HEK293 (cell line): ENCODE measurements around the gene PFDN5.

Experiments used
- CTCF ChIA-PET: fragments of 350-600 bp; formaldehyde crosslinking; extraction: SDS; loops from one replicate; lab custom pipeline; 2021; ENCODE audit warnings: antibody characterized with exemption; lab: Yijun Ruan, JAX
- POLR2A ChIA-PET: fragments of 300-600 bp; formaldehyde crosslinking; extraction: SDS; loops from one replicate; lab custom pipeline; 2020; ENCODE audit warnings: antibody characterized with exemption, inconsistent platforms; lab: Yijun Ruan, JAX
- H3K27ac ChIP-seq: fragments of 200-500 bp; sonication (Bioruptor generic); 2 replicates; pipeline ENCODE4 v1.5.1; 2014; ENCODE audit warnings: low read depth, low read length, control low read depth, inconsistent platforms; ENCODE audit errors: extremely low read depth
- H3K36me3 ChIP-seq, 2 experiments: fragments of 200-500 bp in 1 of 2; sonication (Bioruptor generic) in 1 of 2; 1 replicate in 1 of 2; 2 replicates in 1 of 2; pipeline ENCODE4 v1.5.1; 2014 to 2017; ENCODE audit warnings: inconsistent platforms in 2 of 2, low read length in 2 of 2; ENCODE audit not compliant: control insufficient read depth in 2 of 2, insufficient read depth in 1 of 2
- H3K4me1 ChIP-seq: fragments of 200-500 bp; sonication (Bioruptor generic); 2 replicates; pipeline ENCODE4 v1.5.1; 2014; ENCODE audit warnings: mild to moderate bottlenecking, low read length, inconsistent platforms; ENCODE audit not compliant: control insufficient read depth, insufficient read depth
- H3K4me3 ChIP-seq: 2 replicates; pipeline ENCODE4 v1.5.1; 2011; ENCODE audit warnings: low read depth, mild to moderate bottlenecking, control low read depth, low read length, moderate library complexity
- H3K9me3 ChIP-seq: fragments of 200-500 bp; sonication (Bioruptor generic); 2 replicates; pipeline ENCODE4 v1.5.1; 2014; ENCODE audit warnings: low read depth, low read length, inconsistent platforms; ENCODE audit not compliant: control insufficient read depth, insufficient read depth
- GLI4 ChIP-seq: fragments of 450-650 bp; formaldehyde crosslinking; IDR thresholded peaks from 2 replicates; pipeline ENCODE4 v1.5.1; 2016; ENCODE audit warnings: missing biosample characterization, missing genetic modification characterization
- GLIS1 ChIP-seq: fragments of 450-650 bp; formaldehyde crosslinking; IDR thresholded peaks from 2 replicates; pipeline ENCODE4 v1.5.1; 2016; ENCODE audit warnings: missing biosample characterization, missing genetic modification characterization
- HOXC10 ChIP-seq: sonication (generic); formaldehyde crosslinking; IDR thresholded peaks from 2 replicates; pipeline ENCODE4 v1.8.1; 2023; ENCODE audit warnings: mild to moderate bottlenecking, missing genetic modification reagents
- INSM2 ChIP-seq: fragments of 450-650 bp; formaldehyde crosslinking; IDR thresholded peaks from 2 replicates; pipeline ENCODE4 v1.5.1; 2016; ENCODE audit warnings: missing biosample characterization, missing genetic modification characterization
- KLF7 ChIP-seq: fragments of 450-650 bp; formaldehyde crosslinking; IDR thresholded peaks from 2 replicates; pipeline ENCODE4 v1.5.1; 2016; ENCODE audit warnings: missing biosample characterization, missing genetic modification characterization, borderline replicate concordance
- MEIS1 ChIP-seq: sonication (generic); formaldehyde crosslinking; IDR thresholded peaks from 2 replicates; pipeline ENCODE4 v1.8.1; 2022; ENCODE audit warnings: missing genetic modification reagents, mild to moderate bottlenecking, borderline replicate concordance
- OSR2 ChIP-seq: fragments of 450-650 bp; formaldehyde crosslinking; IDR thresholded peaks from 2 replicates; pipeline ENCODE4 v1.5.1; 2016; ENCODE audit warnings: missing biosample characterization, missing genetic modification characterization
- PRDM4 ChIP-seq: fragments of 450-650 bp; formaldehyde crosslinking; IDR thresholded peaks from 2 replicates; pipeline ENCODE4 v1.5.1; 2017; ENCODE audit warnings: missing biosample characterization, missing genetic modification characterization
- TCF7L2 ChIP-seq: IDR thresholded peaks from 2 replicates; pipeline ENCODE4 v1.6.1; 2011; ENCODE audit warnings: low read depth, mild to moderate bottlenecking, inconsistent platforms, low read length, moderate library complexity, borderline replicate concordance
- TRIM28 ChIP-seq: IDR thresholded peaks from 2 replicates; pipeline ENCODE4 v1.6.1; 2011; ENCODE audit warnings: low read length, control low read depth, borderline replicate concordance
- YY2 ChIP-seq: fragments of 450-650 bp; formaldehyde crosslinking; IDR thresholded peaks from 2 replicates; pipeline ENCODE4 v1.5.1; 2016; ENCODE audit warnings: missing biosample characterization, missing genetic modification characterization
- ZBTB20 ChIP-seq: fragments of 450-650 bp; formaldehyde crosslinking; IDR thresholded peaks from 2 replicates; pipeline ENCODE4 v1.5.1; 2016; ENCODE audit warnings: missing biosample characterization, missing genetic modification characterization
- ZBTB44 ChIP-seq: fragments of 450-650 bp; IDR thresholded peaks from 2 replicates; pipeline ENCODE4 v1.5.1; 2018; ENCODE audit warnings: missing biosample characterization, mild to moderate bottlenecking, missing genetic modification characterization
- ZBTB6 ChIP-seq: fragments of 450-650 bp; formaldehyde crosslinking; IDR thresholded peaks from 2 replicates; pipeline ENCODE4 v1.5.1; 2017; ENCODE audit warnings: missing biosample characterization, missing genetic modification characterization
- ZEB2 ChIP-seq: fragments of 450-650 bp; formaldehyde crosslinking; IDR thresholded peaks from 2 replicates; pipeline ENCODE4 v1.5.1; 2016; ENCODE audit warnings: missing biosample characterization, missing genetic modification characterization
- ZFP41 ChIP-seq: fragments of 450-650 bp; formaldehyde crosslinking; IDR thresholded peaks from 2 replicates; pipeline ENCODE4 v1.5.1; 2016; ENCODE audit warnings: missing biosample characterization, missing genetic modification characterization, borderline replicate concordance
- ZNF114 ChIP-seq: fragments of 450-650 bp; formaldehyde crosslinking; IDR thresholded peaks from 2 replicates; pipeline ENCODE4 v1.5.0; 2017; ENCODE audit warnings: missing biosample characterization, missing genetic modification characterization
- ZNF24 ChIP-seq: fragments of 450-650 bp; formaldehyde crosslinking; IDR thresholded peaks from 2 replicates; pipeline ENCODE4 v1.5.1; 2016; ENCODE audit warnings: missing biosample characterization, missing genetic modification characterization
- ZNF341 ChIP-seq: fragments of 450-650 bp; formaldehyde crosslinking; IDR thresholded peaks from 2 replicates; pipeline ENCODE4; 2016; ENCODE audit warnings: low read depth, missing biosample characterization, missing genetic modification characterization
- ZNF350 ChIP-seq: fragments of 450-650 bp; formaldehyde crosslinking; IDR thresholded peaks from 2 replicates; pipeline ENCODE4 v1.5.0; 2017; ENCODE audit warnings: missing biosample characterization, mild to moderate bottlenecking, missing genetic modification characterization
- ZNF362 ChIP-seq: fragments of 450-650 bp; formaldehyde crosslinking; IDR thresholded peaks from 2 replicates; pipeline ENCODE4 v1.5.1; 2016; ENCODE audit warnings: missing biosample characterization, missing genetic modification characterization
- ZNF366 ChIP-seq: fragments of 450-650 bp; formaldehyde crosslinking; conservative IDR thresholded peaks from 2 replicates; pipeline ENCODE4 v1.5.1; 2016; ENCODE audit warnings: missing biosample characterization, missing genetic modification characterization
- ZNF48 ChIP-seq: fragments of 450-650 bp; formaldehyde crosslinking; IDR thresholded peaks from 2 replicates; pipeline ENCODE4 v1.5.1; 2016; ENCODE audit warnings: missing biosample characterization, missing genetic modification characterization
- ZNF513 ChIP-seq: fragments of 450-650 bp; IDR thresholded peaks from 2 replicates; pipeline ENCODE4 v1.5.1; 2018; ENCODE audit warnings: missing biosample characterization, missing genetic modification characterization
- ZNF585B ChIP-seq: fragments of 450-650 bp; formaldehyde crosslinking; IDR thresholded peaks from 2 replicates; pipeline ENCODE4 v1.5.1; 2016; ENCODE audit warnings: missing biosample characterization, missing genetic modification characterization
- ZNF654 ChIP-seq: fragments of 450-650 bp; formaldehyde crosslinking; IDR thresholded peaks from 2 replicates; pipeline ENCODE4 v1.5.1; 2016; ENCODE audit warnings: low read depth, missing biosample characterization, missing genetic modification characterization
- ZNF664 ChIP-seq: fragments of 450-650 bp; formaldehyde crosslinking; IDR thresholded peaks from 2 replicates; pipeline ENCODE4 v1.5.1; 2016; ENCODE audit warnings: missing biosample characterization, missing genetic modification characterization
- ZNF747 ChIP-seq: fragments of 450-650 bp; formaldehyde crosslinking; IDR thresholded peaks from 2 replicates; pipeline ENCODE4 v1.5.1; 2016; ENCODE audit warnings: missing biosample characterization, missing genetic modification characterization
- ZSCAN23 ChIP-seq: fragments of 450-650 bp; formaldehyde crosslinking; IDR thresholded peaks from 2 replicates; pipeline ENCODE4 v1.5.1; 2016; ENCODE audit warnings: missing biosample characterization, missing genetic modification characterization

The PFDN5 gene

GRCh38 chr12:53299454-53300180 lies 4.3 kb downstream of the PFDN5 start, which contains the start of gene MYG1:
TSS of gene MYG1 (plus strand) at chr12:53299695. CDS start at chr12:53299738, 43 bp downstream.
- ChIA-PET CTCF (interaction anchor here (0.6 to 2.7 kb wide), 4 partner anchors 22 to 209 kb away, joined by 3 to 31 read pairs (median 6); partner anchors contain the start of gene AAAS), POLR2A (interaction anchor here (0.6 to 3.0 kb wide), 17 partner anchors 9 to 212 kb away, joined by 3 to 27 read pairs (median 4); partner anchors contain the start of genes AAAS, CSAD, ESPL1 and SP1)
- Histone ChIP-seq H3K4me3 (peak within 1 kb of the TSS; percentile 98), H3K27ac (peak within 1 kb of the TSS; percentile 78; the same call in 1 of the 2 replicates), H3K36me3 (peaks cover 36 to 57% of the 10 kb centered on the region in 2 experiments), H3K4me1 (peaks cover 4% of the 10 kb centered on the region), H3K9me3 (no peaks in the 10 kb centered on the region)
- no peak for TF ChIP-seq PRDM4 (tag by site-specific recombination)
- no peak for TF ChIP-seq ZNF48 (tag by site-specific recombination)
- peak; percentile 94 for TF ChIP-seq ZBTB6 (tag by site-specific recombination)
- no peak for TF ChIP-seq ZNF654
- no peak; the same call in 1 of the 2 replicates for TF ChIP-seq KLF7 (tag by site-specific recombination)
- peak; percentile 94 for TF ChIP-seq ZSCAN23 (tag by site-specific recombination)
- TF ChIP-seq ZNF350: no peak
- TF ChIP-seq ZNF664 (tag by site-specific recombination): no peak
- no peak for TF ChIP-seq ZNF366 (tag by site-specific recombination)
- no peak for TF ChIP-seq ZNF114 (tag by site-specific recombination)
- TF ChIP-seq ZNF585B (tag by site-specific recombination): no peak
- TF ChIP-seq ZBTB20 (tag by site-specific recombination): peak; percentile 88
- peak; percentile 67 for TF ChIP-seq OSR2 (tag by site-specific recombination)
- no peak for TF ChIP-seq TRIM28
- no peak for TF ChIP-seq ZNF513 (tag by site-specific recombination)
- TF ChIP-seq ZNF341 (tag by site-specific recombination): peak; percentile 73
- no peak for TF ChIP-seq HOXC10 (CRISPR knock-in tag)
- no peak for TF ChIP-seq INSM2
- TF ChIP-seq MEIS1 (CRISPR knock-in tag): no peak
- TF ChIP-seq TCF7L2: no peak
- TF ChIP-seq ZNF362 (tag by site-specific recombination): no peak
- TF ChIP-seq ZNF747 (tag by site-specific recombination): no peak
- peak; percentile 45; the same call in 1 of the 2 replicates for TF ChIP-seq GLI4 (tag by site-specific recombination)
- no peak for TF ChIP-seq ZBTB44 (tag by site-specific recombination)
- peak; percentile 92 for TF ChIP-seq YY2 (tag by site-specific recombination)
- no peak for TF ChIP-seq ZFP41 (tag by site-specific recombination)
- peak; percentile 49 for TF ChIP-seq GLIS1 (tag by site-specific recombination)
- peak; percentile 76; the same call in 1 of the 2 replicates for TF ChIP-seq ZEB2 (tag by site-specific recombination)
- TF ChIP-seq ZNF24: peak; percentile 58; the same call in 1 of the 2 replicates
